GM12878 (cell line): ENCODE data around the gene DNAJC12.

Source experiments
- CBX5 ChIP-seq: sonication (generic); IDR thresholded peaks from 2 replicates; pipeline ENCODE4 v1.6.1; 2016; ENCODE audit warnings: low read depth, moderate library complexity, mild to moderate bottlenecking, inconsistent platforms
- CREB1 ChIP-seq: IDR thresholded peaks from 2 replicates; pipeline ENCODE4 v1.6.1; 2012; ENCODE audit warnings: low read depth, mild to moderate bottlenecking, inconsistent platforms
- CTCF ChIP-seq, 3 experiments: IDR thresholded peaks in 2 of 3; conservative IDR thresholded peaks in 1 of 3; 2 replicates each; pipeline ENCODE4 v1.5.1; 2011; ENCODE audit warnings: low read depth in 3 of 3, low read length in 3 of 3, mild to moderate bottlenecking in 3 of 3, control low read depth in 2 of 3, moderate library complexity in 2 of 3, inconsistent platforms in 1 of 3, mixed read lengths in 1 of 3; ENCODE audit not compliant: control insufficient read depth in 2 of 3, insufficient read depth in 1 of 3; ENCODE audit errors: extremely low read depth in 1 of 3
- JUND ChIP-seq: IDR thresholded peaks from 2 replicates; pipeline ENCODE4 v1.6.1; 2012; ENCODE audit warnings: low read depth, mild to moderate bottlenecking, low read length, improper control_type of control experiment, moderate library complexity
- PBX3 ChIP-seq: IDR thresholded peaks from 2 replicates; pipeline ENCODE4 v1.6.1; 2011; ENCODE audit warnings: mild to moderate bottlenecking, low read depth, low read length, moderate library complexity; ENCODE audit not compliant: insufficient replicate concordance
- POLR2A ChIP-seq: IDR thresholded peaks from 2 replicates; pipeline ENCODE4 v1.6.1; 2011; ENCODE audit warnings: low read depth, mild to moderate bottlenecking, low read length
- SREBF1 ChIP-seq: IDR thresholded peaks from 2 replicates; pipeline ENCODE4 v1.6.1; 2012; ENCODE audit warnings: mild to moderate bottlenecking, low read length
- STAT1 ChIP-seq: fragments of 450-650 bp; conservative IDR thresholded peaks from 2 replicates; pipeline ENCODE4 v1.6.1; 2014; ENCODE audit warnings: antibody characterized with exemption, mild to moderate bottlenecking
- ZBTB33 ChIP-seq: fragments of 450-650 bp; IDR thresholded peaks from 2 replicates; pipeline ENCODE4 v1.6.1; 2017; ENCODE audit warnings: mild to moderate bottlenecking
- ZSCAN29 ChIP-seq: fragments of 450-650 bp; IDR thresholded peaks from 2 replicates; pipeline ENCODE4 v1.6.1; 2017; ENCODE audit warnings: mild to moderate bottlenecking, moderate library complexity

GRCh38 chr10:67852761-67853160 is 14.8 kb upstream of the DNAJC12 start:
- TF ChIP-seq SREBF1 (no peak), CTCF (IDR thresholded peaks at IDR 0.05 in 2 of 3, conservative IDR thresholded peaks at IDR 0.05 in 1 of 3; ENCODE audit: control insufficient read depth in 2 of 3, extremely low read depth in 1 of 3, insufficient read depth in 1 of 3, low read depth in 3 of 3, low read length in 3 of 3) (no peak), ZSCAN29 (no peak), POLR2A (no peak), STAT1 (no peak), ZBTB33 (no peak), CREB1 (no peak), PBX3 (no peak), JUND (no peak), CBX5 (no peak)
